K562 treated with DMSO at 1 percent for 24 hours (cell line): ENCODE results near the gene MAGED4B. TPM values are rescaled to one million over a fixed set of nuclear protein-coding genes. Genes with fewer than 3 reads are reported as not detected.

Experiments
- total RNA-seq: library from RNA; unstranded; fragments of 300-600 nt; gene quantifications from 2 replicates; pipeline ENCODE4 v1.2.3, GENCODE V29; 2022; ENCODE audit warnings: low read depth; ENCODE audit not compliant: insufficient read depth

MAGED4B gene, protein sequence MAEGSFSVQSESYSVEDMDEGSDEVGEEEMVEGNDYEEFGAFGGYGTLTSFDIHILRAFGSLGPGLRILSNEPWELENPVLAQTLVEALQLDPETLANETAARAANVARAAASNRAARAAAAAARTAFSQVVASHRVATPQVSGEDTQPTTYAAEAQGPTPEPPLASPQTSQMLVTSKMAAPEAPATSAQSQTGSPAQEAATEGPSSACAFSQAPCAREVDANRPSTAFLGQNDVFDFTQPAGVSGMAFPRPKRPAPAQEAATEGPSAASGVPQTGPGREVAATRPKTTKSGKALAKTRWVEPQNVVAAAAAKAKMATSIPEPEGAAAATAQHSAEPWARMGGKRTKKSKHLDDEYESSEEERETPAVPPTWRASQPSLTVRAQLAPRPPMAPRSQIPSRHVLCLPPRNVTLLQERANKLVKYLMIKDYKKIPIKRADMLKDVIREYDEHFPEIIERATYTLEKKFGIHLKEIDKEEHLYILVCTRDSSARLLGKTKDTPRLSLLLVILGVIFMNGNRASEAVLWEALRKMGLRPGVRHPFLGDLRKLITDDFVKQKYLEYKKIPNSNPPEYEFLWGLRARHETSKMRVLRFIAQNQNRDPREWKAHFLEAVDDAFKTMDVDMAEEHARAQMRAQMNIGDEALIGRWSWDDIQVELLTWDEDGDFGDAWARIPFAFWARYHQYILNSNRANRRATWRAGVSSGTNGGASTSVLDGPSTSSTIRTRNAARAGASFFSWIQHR
- not detected in 2 replicates for total RNA-seq

DNA sequence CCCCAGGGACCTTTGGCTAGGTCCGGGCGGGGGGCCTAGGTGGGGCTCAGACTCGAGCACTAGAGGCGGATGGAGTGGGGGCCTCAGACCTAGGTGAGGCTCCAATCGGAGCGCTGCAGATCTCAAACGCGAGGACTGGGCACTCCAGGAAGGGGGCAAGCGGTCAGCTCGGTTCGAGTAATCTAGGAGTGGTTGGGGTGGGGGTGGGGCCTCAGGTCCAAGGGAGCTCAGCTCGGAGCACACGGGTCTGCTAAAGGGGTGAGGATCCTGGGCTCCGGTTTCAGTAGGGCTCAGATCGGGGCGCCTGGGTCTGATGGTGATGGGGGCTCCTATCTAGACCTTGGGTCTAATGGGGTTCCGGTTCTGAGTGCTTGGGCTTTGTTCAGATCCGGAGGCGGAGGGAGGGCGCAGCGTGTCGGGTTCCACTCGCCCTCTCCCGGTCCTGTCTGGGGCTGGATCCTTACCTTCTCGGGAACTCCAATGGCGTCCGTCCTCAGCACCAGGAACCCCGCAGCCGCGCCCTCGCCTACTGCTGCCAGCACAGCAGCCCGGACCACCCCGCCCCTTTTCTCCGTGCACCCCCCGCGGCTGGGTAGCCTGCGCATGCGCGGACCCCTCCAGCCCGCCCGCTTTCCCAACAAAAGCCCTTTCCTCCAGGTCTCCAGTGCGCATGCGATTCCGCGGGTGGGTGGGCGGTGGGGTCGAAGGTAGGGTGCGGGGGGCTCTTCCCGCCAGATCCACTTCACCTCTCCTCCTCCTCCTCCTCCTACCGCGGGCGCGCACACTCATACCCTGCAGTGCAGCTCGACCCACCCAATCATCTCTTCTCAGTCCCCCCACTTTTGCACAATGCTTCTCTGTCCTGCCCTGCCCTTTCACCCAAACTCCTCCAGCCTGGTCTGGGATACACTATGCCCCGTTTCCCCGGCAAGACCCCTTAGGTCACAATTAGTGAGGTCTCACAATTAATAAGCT lies at the start of gene MAGED4B:
Gene MAGED4B, minus strand, starts transcription at position 518 of the 975 bp plus-strand sequence. CDS start 1,011 bp downstream, outside the sequence.

Other genes with a start within 250 kb of the MAGED4B start
- 22.3 and 23.9 TPM in 2 replicates for gene MAGED1, start 175.6 kb downstream of the MAGED4B start, total RNA-seq
- not detected in 2 replicates for gene MAGED4, start 115.7 kb upstream of the MAGED4B start, total RNA-seq